ENCODE measurements around the gene RNF223. TPM values are rescaled to one million over a fixed set of nuclear protein-coding genes. Genes with fewer than 3 reads are reported as not detected.

The RNF223 gene
- total RNA-seq, 1 experiment from 2014 or later, result not detected

- H4K20me1 ChIP-seq (ENCODE audit: control insufficient read depth, insufficient read depth, insufficient read length), result no peaks in the 10 kb centered on the region
- no peak overlapping the region for H2BK15ac ChIP-seq (ENCODE audit: low read depth, low read length)
- H4K5ac ChIP-seq (ENCODE audit: insufficient read length, low read depth, low read length), result no peak overlapping the region
- H3K27ac ChIP-seq (ENCODE audit: insufficient read length, low read depth, low read length), result no peak overlapping the region
- Mint-ChIP-seq H3K27ac (no peak overlapping the region), H3K9me3 (no peaks in the 10 kb centered on the region; a peak in 1 of 5 replicates), H3K4me3 (peak overlapping the region; percentile 34 to 68), H3K36me3 (ENCODE audit: insufficient read depth in 1 of 3, low read depth in 3 of 3) (no peaks in the 10 kb centered on the region), H3K27me3 (ENCODE audit: low read depth) (peaks cover 38% of the 10 kb centered on the region), H3K4me1 (peaks cover 8 to 21% of the 10 kb centered on the region in 2 experiments)
- peaks cover 3% of the 10 kb centered on the region for H3K23me2 ChIP-seq (ENCODE audit: insufficient read length, low read depth, low read length, poor library complexity, severe bottlenecking)
- DNase-seq, result no peak
- no peak overlapping the region for H3T11ph ChIP-seq (ENCODE audit: low read length)
- no peak overlapping the region for H3K23ac ChIP-seq (ENCODE audit: insufficient read length, low read depth, low read length)
- no peak overlapping the region for H2BK12ac ChIP-seq (ENCODE audit: insufficient read length, low read depth, low read length)
- H2BK20ac ChIP-seq (ENCODE audit: low read depth, low read length, poor library complexity, severe bottlenecking), result no peak overlapping the region
- H4K8ac ChIP-seq (replicated peaks; ENCODE audit: insufficient read length, low read depth, low read length), result no peak overlapping the region
- H4K91ac ChIP-seq (ENCODE audit: insufficient read length, low read depth, low read length), result no peak overlapping the region
- H3K4ac ChIP-seq (ENCODE audit: low read depth, low read length), result no peak overlapping the region
- H3K9me3 ChIP-seq (ENCODE audit: control insufficient read depth, low read depth, low read length), result no peaks in the 10 kb centered on the region
- WGBS (ENCODE audit: extremely low coverage, insufficient read length, low lambda C conversion rate), result no CpG with 5 or more reads among the region's 40 CpGs
- no peak overlapping the region for H2BK120ac ChIP-seq (ENCODE audit: low read depth, low read length, poor library complexity, severe bottlenecking)
- no peak overlapping the region for H2AFZ ChIP-seq (ENCODE audit: low read length)
- peak overlapping the region; percentile 55 for H3K4me2 ChIP-seq (ENCODE audit: insufficient read depth, insufficient read length, low read length)
- H3K4me1 ChIP-seq (ENCODE audit: insufficient read depth, low read length), result no peaks in the 10 kb centered on the region
- no peak overlapping the region for H3K14ac ChIP-seq (ENCODE audit: insufficient read depth, low read length)
- no peak overlapping the region for H3K18ac ChIP-seq (ENCODE audit: insufficient read length, low read depth, low read length)
- TF ChIP-seq, protein P1, sequence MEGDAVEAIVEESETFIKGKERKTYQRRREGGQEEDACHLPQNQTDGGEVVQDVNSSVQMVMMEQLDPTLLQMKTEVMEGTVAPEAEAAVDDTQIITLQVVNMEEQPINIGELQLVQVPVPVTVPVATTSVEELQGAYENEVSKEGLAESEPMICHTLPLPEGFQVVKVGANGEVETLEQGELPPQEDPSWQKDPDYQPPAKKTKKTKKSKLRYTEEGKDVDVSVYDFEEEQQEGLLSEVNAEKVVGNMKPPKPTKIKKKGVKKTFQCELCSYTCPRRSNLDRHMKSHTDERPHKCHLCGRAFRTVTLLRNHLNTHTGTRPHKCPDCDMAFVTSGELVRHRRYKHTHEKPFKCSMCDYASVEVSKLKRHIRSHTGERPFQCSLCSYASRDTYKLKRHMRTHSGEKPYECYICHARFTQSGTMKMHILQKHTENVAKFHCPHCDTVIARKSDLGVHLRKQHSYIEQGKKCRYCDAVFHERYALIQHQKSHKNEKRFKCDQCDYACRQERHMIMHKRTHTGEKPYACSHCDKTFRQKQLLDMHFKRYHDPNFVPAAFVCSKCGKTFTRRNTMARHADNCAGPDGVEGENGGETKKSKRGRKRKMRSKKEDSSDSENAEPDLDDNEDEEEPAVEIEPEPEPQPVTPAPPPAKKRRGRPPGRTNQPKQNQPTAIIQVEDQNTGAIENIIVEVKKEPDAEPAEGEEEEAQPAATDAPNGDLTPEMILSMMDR (conservative IDR thresholded peaks at IDR 0.05), result no peak
- no peak overlapping the region for H3K56ac ChIP-seq (ENCODE audit: insufficient read length, low read depth, low read length)
- no peaks in the 10 kb centered on the region for H3K79me1 ChIP-seq (ENCODE audit: insufficient read depth, low read depth, low read length, poor library complexity, severe bottlenecking)
- H3K9ac ChIP-seq (ENCODE audit: extremely low read depth, insufficient read length, low read length), result no peak overlapping the region
- no peak overlapping the region for H2AK5ac ChIP-seq (ENCODE audit: insufficient read length, low read length)
- H3K79me2 ChIP-seq (ENCODE audit: insufficient read depth, low read length), result no peaks in the 10 kb centered on the region
- no peaks in the 10 kb centered on the region; the same call in 1 of the 2 replicates for H3K27me3 ChIP-seq (ENCODE audit: insufficient read depth, low read length)
- no peak overlapping the region for H2BK5ac ChIP-seq (ENCODE audit: insufficient read length, low read length)
These were observed 4.1 kb downstream of the RNF223 start for GRCh38 chr1:1069711-1070676.
